Measurements from ENCODE around the gene KCND1.

Gene KCND1

GRCh38 chrX:48934581-48935300 lies 36.9 kb downstream of the KCND1 start:
- TF ChIP-seq CTCF (IDR thresholded peaks at IDR 0.05) = no peak

GRCh38 chrX:48933757-48934156 lies 37.9 kb downstream of the KCND1 start:
- TF ChIP-seq CTCF (IDR thresholded peaks at IDR 0.05) = no peak

- TF ChIP-seq CTCF (IDR thresholded peaks at IDR 0.05) = no peak
These were observed 43.8 kb downstream of the KCND1 start for GRCh38 chrX:48927736-48928382.

GRCh38 chrX:48927123-48927522 lies 44.5 kb downstream of the KCND1 start:
- no peak for TF ChIP-seq CTCF (IDR thresholded peaks at IDR 0.05)

GRCh38 chrX:48924270-48924669 lies 47.4 kb downstream of the KCND1 start:
- TF ChIP-seq CTCF (IDR thresholded peaks at IDR 0.05) = no peak

- no peak for TF ChIP-seq CTCF (IDR thresholded peaks at IDR 0.05)
These were observed 47.9 kb downstream of the KCND1 start for GRCh38 chrX:48923771-48924170.

GRCh38 chrX:48920718-48921104 lies 50.9 kb downstream of the KCND1 start:
- no peak for TF ChIP-seq CTCF (IDR thresholded peaks at IDR 0.05)
